GM12891 (cell line): ENCODE measurements around the gene PAEP.

Source experiments
- PAX5 ChIP-seq: IDR thresholded peaks from 2 replicates; pipeline ENCODE4 v1.6.1; 2011; ENCODE audit warnings: low read length, moderate library complexity, mild to moderate bottlenecking; ENCODE audit not compliant: insufficient read depth, severe bottlenecking
- POLR2A ChIP-seq: IDR thresholded peaks from 2 replicates; pipeline ENCODE4 v1.6.1; 2011; ENCODE audit warnings: low read depth, low read length, control low read depth
- POLR2AphosphoS5 ChIP-seq: IDR thresholded peaks from 2 replicates; pipeline ENCODE4 v1.6.1; 2011; ENCODE audit warnings: low read depth, low read length, control low read depth
- POU2F2 ChIP-seq: IDR thresholded peaks from 2 replicates; pipeline ENCODE4 v1.6.1; 2011; ENCODE audit warnings: low read depth, mild to moderate bottlenecking, control low read depth, low read length, moderate library complexity
- TAF1 ChIP-seq: IDR thresholded peaks from 2 replicates; pipeline ENCODE4 v1.6.1; 2011; ENCODE audit warnings: low read depth, low read length, control low read depth

DNA sequence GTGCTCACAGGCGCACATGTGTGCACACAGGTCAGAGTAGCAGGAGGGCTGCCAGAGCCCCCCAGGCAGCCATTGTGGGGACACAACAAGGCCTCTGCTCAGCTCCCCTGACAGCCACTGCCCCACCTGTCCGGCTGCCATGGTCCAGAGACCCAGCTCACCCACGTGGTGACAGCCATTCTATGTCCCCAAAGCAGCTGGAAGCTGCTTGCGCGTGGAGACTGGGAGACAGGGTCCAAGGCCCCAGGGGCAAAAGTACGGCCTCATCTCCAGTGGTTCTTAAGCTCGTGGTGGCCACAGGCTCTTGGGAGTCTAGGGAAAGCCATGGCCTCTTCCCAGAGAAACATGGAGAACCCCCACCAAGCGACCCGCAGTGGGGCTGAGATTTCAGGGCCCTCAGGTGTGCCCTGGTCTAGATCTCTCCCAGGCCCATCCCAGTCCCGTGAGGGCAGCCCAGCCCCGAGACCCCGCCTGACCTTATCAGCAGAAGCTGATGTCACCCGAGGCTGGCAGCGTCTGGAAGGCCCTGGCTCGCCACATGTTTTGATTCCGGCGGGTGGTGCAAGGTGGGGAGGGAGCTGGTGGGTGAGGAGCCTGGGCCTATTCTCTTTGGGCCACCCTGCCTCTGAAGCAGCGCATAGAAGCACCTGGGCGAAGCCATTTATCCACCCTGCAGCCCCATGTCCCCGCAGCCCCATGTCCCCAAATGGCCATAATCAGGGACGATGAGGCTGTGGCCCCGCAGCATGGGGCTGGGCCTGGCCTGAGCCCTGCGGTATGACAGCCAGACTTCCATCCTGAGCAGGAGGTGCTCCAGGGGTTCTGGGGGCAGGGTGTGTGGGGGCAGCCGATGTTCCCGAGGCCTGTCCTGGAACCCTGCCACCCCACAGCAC, 46.1 kb downstream of the PAEP start:
- TF ChIP-seq POLR2A (no peak), POLR2AphosphoS5 (no peak), TAF1 (no peak), POU2F2 (no peak), PAX5 (no peak)
